GM21447 (cell line): ENCODE results near the gene PRXL2B.
"Not testable (repeated sequence)": the region's sequence is repeated elsewhere in the genome, so short reads cannot be mapped to it uniquely, and the experiment has no call there.

Experiments used
- ATAC-seq: cut with Tn5 transposase; IDR thresholded peaks from one replicate; pipeline ENCODE4 v1.9.1; 2021; ENCODE audit not compliant: unreplicated experiment

PRXL2B gene

DNA sequence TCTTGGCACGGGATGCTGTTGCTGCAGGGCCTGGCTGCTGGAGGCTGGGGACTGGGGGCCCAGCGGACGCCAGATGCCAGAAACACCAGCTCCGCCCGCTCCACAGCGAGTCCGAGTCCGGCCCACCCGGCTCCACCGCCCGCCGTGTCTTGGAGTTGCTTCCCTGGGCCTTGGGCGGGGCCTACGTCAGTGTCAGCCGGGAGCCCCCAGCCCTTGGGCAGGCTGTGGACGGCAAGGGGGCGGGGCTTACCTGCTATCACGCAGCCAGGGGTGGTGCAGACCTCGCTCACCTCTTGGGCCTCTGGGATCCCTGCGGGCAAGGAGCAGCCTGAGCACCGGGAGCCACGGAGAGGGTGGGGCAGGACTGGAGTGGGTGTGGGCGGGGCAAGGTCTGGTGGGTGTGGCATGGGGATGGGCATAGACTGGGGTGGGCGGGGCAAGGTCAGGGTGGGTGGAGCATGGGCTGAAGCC lies 24.5 kb downstream of the PRXL2B start:
- no peak for ATAC-seq

DNA sequence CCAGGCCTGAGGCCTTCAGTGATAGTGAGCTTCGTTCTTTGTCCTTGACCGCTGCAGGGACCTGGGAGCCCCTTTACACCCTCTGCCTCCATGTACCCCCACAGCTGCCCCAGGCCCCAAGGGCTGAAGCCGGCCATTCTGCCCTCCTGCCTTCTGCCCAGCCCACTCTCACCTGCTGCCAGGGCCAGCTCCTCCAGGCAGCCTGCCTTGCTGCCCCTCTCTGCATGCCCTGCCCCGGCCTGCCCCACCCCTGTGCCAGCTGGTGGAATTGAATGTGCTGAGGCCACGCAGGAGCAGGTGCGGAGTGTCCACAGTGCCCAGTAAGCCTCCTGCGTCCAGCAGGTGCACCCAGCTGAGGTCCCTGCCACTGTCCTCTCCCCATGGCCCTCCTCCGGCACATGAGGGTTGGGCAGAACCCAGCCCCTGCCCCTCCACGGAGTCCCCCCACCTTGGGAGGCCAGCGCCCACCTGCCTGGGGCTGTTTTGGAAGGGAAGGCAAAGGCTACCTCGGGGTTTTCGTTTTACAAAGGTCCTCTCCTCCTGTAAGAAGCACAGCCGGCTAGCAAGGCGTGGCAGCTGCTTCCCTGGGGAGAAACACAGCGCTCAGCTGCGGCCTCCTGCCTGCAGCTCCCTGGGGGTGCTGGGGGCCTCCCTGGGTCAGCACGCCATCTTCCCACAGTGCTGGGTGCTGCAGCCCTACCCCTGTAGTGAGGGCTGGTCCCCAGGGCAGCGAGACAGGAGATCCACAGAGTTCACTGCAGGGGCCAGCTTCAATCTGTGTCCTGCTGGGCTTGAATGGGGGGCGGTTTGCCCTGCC lies 25.3 kb downstream of the PRXL2B start:
- ATAC-seq, result no peak

- no peak for ATAC-seq
Measured at GRCh38 chr1:2612591-2613365, 26.2 kb downstream of the PRXL2B start.

GRCh38 chr1:2614145-2614544 lies 27.6 kb downstream of the PRXL2B start:
- no peak for ATAC-seq

DNA sequence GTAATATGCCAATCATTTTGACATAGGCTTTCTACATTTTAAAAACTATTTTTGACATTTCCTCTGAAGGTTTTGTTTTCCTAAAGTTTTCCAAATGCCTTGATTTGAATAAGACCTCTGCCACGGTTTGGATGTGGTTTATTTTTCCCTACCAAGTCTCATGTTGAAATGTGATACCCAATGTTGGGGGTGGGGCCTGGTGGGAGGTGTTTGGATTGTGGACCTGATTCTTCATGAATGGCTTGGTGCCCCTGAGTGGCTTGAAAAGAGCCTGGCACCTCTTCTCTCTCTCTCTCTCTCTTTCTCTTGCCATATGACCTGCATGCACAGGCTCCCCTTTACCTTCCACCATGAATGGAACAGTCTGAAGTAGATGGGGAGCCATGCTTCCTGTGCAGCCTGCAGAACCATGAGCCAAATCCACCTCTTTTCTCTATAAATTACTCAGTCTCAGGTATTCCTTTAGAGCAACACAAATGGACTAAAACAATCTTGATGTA lies 31.4 kb downstream of the PRXL2B start:
- ATAC-seq, result no peak

DNA sequence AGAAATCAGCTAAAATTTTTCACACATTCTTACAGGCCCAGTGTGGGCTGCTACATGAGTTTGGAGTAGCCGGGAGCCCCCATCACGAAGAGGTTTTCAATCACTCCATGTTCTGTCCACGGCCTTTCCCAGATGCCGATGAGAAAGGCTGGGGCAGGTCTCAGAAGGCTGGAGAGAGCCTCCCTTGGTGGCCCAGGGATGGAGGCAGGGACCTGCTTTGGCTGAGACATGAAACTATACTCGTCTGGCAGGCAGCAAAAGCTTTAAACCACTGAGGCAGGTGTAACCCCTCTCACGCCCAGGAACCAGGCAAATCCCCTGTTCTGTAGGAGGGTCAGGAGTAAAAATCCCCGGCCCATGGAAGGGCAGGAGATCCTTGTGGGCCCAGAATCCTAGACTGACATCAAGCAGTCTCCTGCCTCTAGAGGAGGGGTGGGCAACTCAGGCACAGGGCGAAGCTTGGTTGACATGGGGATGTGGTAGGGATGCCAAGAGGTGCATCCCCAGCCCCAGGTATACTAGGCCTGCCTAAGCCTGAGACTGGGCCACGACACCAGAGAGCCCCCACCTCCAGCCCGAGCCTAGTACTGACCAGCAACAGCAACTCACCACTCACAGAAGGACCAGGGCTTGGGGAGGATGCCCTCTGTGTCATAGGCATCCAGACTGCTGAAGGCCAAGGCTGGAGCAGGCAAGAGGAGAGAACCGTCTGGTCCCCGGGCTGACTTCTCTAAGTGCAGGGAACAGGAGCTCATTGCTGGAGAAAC lies 37.2 kb downstream of the PRXL2B start:
- no peak for ATAC-seq

DNA sequence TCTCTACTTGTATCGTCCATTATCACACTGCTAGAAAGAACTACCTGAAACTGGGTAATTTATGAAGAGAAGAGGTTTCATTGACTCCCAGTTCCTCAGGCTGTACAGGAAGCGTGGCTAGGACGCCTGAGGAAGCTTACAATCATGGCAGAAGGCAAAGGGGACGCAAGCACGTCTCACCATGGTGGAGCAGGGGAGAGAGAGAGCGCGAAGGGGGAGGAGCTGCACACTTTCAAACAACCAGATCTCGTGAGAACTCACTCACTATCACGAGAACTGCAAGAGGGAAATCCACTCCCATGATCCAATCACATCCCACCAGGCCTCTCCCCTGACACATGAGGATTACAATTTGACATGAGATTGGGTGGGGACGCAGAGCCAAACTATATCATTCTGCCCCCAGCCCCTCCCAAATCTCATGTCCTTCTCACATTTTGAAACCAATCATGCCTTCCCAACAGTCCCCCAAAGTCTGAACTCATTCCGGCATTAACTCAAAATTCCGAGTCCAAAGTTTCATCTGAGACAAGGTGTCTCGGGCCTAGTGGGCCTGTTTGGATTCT lies 38.2 kb downstream of the PRXL2B start:
- ATAC-seq, result no peak

GRCh38 chr1:2625311-2625710 lies 38.7 kb downstream of the PRXL2B start:
- no peak for ATAC-seq

GRCh38 chr1:2625748-2626147 lies 39.2 kb downstream of the PRXL2B start:
- not testable (repeated sequence) for ATAC-seq

DNA sequence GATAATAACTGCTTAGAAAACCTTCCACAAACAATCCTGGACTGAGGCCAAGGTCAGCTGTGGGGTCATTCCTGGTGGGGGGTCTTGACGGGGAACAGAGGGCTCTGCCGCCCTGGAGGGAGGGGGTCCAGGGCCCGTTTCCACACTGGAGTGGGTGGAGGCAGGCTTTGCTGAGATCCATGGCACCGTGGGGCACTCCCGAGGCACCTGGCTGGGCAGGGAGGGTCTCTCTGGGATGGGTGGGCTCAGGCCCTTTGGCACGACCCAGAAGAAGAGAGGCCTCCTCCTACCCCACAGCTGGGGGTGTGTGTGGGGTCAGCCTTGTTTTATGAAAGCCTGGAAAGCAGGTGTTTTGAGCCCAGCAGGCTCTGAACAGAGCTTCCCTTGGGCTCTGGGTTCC lies 41.2 kb downstream of the PRXL2B start:
- ATAC-seq, result no peak

- no peak for ATAC-seq
Measured at GRCh38 chr1:2628191-2628932, 41.8 kb downstream of the PRXL2B start.

DNA sequence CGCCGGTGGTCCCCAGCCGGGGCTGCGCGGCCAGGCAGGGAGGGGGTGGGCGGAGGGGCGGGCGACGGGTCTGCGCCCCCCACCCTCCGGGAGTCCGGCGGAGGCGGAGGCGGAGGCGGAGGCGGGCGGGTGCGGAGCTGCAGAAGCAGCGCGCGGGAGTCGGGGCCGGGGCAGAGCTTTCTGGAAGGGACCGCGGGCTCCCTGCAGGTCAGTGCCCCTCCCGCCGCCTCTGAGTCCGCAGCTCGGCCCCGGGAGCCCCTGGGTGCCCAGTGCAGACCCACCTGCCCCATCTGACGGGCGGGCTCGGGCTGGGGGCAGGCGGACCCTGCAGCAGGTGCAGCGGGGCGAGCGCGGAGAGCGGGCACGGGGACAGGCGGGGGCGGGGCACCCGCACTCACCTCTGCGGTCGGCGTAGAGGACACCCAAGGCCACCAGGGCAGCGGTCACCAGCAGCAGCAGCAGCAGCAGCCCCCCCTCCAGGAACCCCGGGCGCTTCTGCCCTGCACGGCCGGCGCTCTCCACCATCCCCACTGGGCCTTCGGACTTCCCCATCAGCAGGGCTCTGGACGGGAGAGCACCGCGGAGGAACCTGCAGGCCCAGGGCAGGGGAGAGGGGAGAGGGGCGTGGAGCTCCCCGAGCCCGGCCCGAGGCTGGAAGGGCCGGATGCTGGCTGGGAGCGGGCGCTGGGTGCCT lies 42.5 kb downstream of the PRXL2B start:
- ATAC-seq, result no peak

- ATAC-seq, result no peak
Measured at GRCh38 chr1:2629627-2630497, 43.3 kb downstream of the PRXL2B start.

GRCh38 chr1:2630498-2631135 lies 44.0 kb downstream of the PRXL2B start:
- ATAC-seq, result no peak

DNA sequence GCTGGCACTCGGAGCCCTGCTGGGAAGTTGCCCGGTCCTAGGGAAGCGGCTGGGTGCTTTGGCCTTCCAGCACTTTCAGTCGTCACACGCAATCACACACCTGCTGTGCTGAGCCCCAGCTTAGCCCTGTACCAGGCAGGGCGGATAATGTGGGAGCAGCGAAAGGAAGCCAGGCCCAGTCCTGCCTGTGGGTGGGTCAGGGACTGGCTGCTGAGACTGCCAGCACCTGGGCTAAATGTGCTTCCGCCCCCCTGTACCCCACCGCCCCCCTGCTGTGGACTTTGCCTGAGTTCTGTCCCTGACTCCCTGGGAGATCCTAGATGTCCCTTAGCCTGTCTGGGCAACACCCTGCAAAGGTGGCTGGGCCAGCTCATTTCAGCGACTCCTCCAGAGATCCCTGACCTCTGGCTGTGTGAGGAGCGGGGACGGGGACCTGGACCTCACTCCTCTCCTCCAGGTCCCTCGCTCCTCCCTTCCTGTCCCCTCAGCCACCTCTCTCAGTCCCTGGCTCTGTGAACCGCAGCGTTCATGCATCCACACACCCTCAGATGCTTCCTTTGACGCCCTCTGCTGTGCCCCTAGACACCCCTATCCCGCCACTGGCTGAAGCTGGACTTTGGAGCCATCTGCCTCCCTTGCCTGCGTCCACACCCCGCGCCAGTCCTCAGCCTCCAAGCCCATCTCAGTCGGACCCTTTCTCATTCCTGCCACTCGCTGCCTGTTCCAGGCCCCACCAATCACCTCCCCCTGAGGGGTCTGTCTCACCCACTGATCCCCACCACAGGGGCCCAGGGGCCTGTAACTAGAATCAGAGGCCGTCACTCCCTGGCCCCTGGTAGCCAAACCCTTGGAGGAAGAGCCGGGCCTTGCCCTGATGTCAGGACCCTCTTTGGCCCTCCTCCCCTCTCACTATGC lies 44.8 kb downstream of the PRXL2B start:
- ATAC-seq, result no peak

GRCh38 chr1:2632051-2632430 lies 45.5 kb downstream of the PRXL2B start:
- ATAC-seq, result no peak
